CD4-positive, CD25-positive, alpha-beta regulatory T cell (primary cell): ENCODE measurements around the gene RGL1. TPM values are rescaled to one million over a fixed set of nuclear protein-coding genes. Genes with fewer than 3 reads are reported as not detected.

Source experiments
- ATAC-seq, 2 donors: fragments of 150-1000 bp; cut with Tn5 transposase; one replicate each; pipeline ENCODE4 v1.10.0; 2021; ENCODE audit warnings: low read depth in 2 of 2, moderate number of reproducible peaks in 2 of 2, moderate library complexity in 1 of 2
- DNase-seq, 3 donors: peaks; one replicate each; pipeline versions ENCODE4 v3.0.0 to v3.0.0-alpha.2; 2012 to 2022; ENCODE audit warnings: mixed read lengths in 1 of 3
- H3K27ac ChIP-seq: one replicate; pipeline ENCODE4 v1.7.0; 2013; ENCODE audit warnings: mild to moderate bottlenecking, low read length; ENCODE audit not compliant: insufficient read depth, poor library complexity, severe bottlenecking
- H3K27me3 ChIP-seq: one replicate; pipeline ENCODE4 v1.7.0; 2013; ENCODE audit warnings: low read length; ENCODE audit not compliant: control insufficient read depth, insufficient read depth
- H3K36me3 ChIP-seq: one replicate; pipeline ENCODE4 v1.7.0; 2013; ENCODE audit warnings: mild to moderate bottlenecking, low read length, moderate library complexity; ENCODE audit not compliant: control insufficient read depth, insufficient read depth
- H3K4me1 ChIP-seq: 2 replicates; pipeline ENCODE4 v1.7.0; 2013; ENCODE audit warnings: mild to moderate bottlenecking, low read length; ENCODE audit not compliant: insufficient read depth, control insufficient read depth, poor library complexity, severe bottlenecking
- H3K4me3 ChIP-seq: one replicate; pipeline ENCODE4 v1.7.0; 2013; ENCODE audit warnings: low read depth, mild to moderate bottlenecking, low read length, moderate library complexity
- H3K9me3 ChIP-seq, 2 experiments: 1 replicate in 1 of 2; 2 replicates in 1 of 2; pipeline ENCODE4 v1.7.0; 2013; ENCODE audit warnings: low read length in 2 of 2, mild to moderate bottlenecking in 1 of 2, moderate library complexity in 1 of 2; ENCODE audit not compliant: control insufficient read depth in 2 of 2
- H3K27ac Mint-ChIP-seq, 3 donors: one replicate each; pipeline ENCODE4 v1.8.0; 2020 to 2022; ENCODE audit warnings: mild to moderate bottlenecking in 3 of 3, mixed read lengths in 3 of 3, moderate library complexity in 2 of 3
- H3K27me3 Mint-ChIP-seq: one replicate; pipeline ENCODE4 v1.8.0; 2022; ENCODE audit warnings: mild to moderate bottlenecking, mixed read lengths
- H3K36me3 Mint-ChIP-seq: one replicate; pipeline ENCODE4 v1.8.0; 2020; ENCODE audit warnings: mixed read lengths
- H3K4me1 Mint-ChIP-seq, 4 donors: one replicate each; pipeline ENCODE4 v1.8.0; 2020 to 2022; ENCODE audit warnings: mixed read lengths in 4 of 4, mild to moderate bottlenecking in 1 of 4
- H3K4me3 Mint-ChIP-seq, 4 donors: one replicate each; pipeline ENCODE4 v1.8.0; 2020 to 2022; ENCODE audit warnings: mild to moderate bottlenecking in 4 of 4, mixed read lengths in 4 of 4, moderate library complexity in 3 of 4
- H3K9me3 Mint-ChIP-seq, 7 donors: one replicate each; pipeline ENCODE4 v1.8.0; 2020 to 2022; ENCODE audit warnings: mixed read lengths in 7 of 7, mild to moderate bottlenecking in 3 of 7, moderate library complexity in 2 of 7
- polyA plus RNA-seq, 4 donors: library from polyadenylated mRNA; unstranded; fragments of 300-500 nt; fragmentation: Illumina TruSeq; gene quantifications; one replicate each; pipeline ENCODE4 v1.2.3, GENCODE V29; 2021
- total RNA-seq: library from RNA; stranded (reverse); gene quantifications from one replicate; pipeline ENCODE4 v1.2.3, GENCODE V29; 2022

The RGL1 gene
- total and polyA plus RNA-seq, 5 donors from 2014 or later, result 1.4 to 2.8 (median 1.9) TPM

DNA sequence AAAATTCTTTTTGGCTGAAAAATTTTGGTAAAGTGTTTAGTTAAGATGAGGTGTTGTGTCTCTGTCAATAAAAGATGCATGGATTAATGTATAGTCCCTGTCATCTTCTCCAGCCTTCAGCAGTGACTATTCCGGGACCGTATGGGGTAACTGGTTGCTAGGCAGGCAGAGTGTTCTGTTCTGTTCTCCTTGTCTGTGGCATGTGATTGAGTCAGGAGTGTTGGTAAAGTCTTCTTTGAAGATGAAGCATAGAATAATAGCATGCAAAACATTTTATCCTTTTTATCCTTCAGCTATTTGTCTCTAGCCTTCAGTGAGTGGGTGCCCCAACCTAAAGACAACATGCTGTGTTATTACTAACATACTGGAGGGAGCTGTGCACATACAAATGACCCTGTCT is 74.6 kb downstream of the RGL1 start:
- ATAC-seq (no peak), DNase-seq (no peak)
- Mint-ChIP-seq H3K4me3 (no peak overlapping the region), H3K27me3 (no peaks in the 10 kb centered on the region), H3K9me3 (no peaks in the 10 kb centered on the region), H3K27ac (no peak overlapping the region), H3K4me1 (peaks cover 0 to 4% (median under 1%) of the 10 kb centered on the region in 4 donors), H3K36me3 (peaks cover 6% of the 10 kb centered on the region)
- H3K27ac ChIP-seq, result no peak overlapping the region
- H3K36me3 ChIP-seq, result no peaks in the 10 kb centered on the region
- H3K4me3 ChIP-seq, result no peak overlapping the region
- no peaks in the 10 kb centered on the region for H3K9me3 ChIP-seq
- H3K27me3 ChIP-seq, result no peaks in the 10 kb centered on the region
- no peaks in the 10 kb centered on the region for H3K4me1 ChIP-seq

DNA sequence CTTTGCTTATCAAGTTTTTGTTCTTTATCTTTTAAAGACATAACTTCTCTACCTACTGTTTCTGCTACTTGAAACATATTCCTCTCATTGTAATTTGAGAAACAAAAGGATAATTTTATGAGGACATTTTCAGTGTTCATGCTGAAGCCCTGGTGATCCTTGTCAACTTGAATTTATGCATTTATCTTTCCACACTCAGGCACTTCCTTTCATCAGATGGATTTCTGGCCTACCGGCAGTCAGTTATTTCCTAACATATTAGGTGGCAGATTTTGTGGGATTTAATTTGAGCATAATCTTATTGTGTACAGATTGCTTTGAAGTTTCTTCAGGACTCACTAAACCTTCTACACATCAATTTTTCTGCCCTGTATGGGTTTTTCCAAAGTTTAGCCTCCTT is 75.0 kb downstream of the RGL1 start:
- H3K27me3 Mint-ChIP-seq, result no peaks in the 10 kb centered on the region
- no peak overlapping the region for H3K4me3 Mint-ChIP-seq
- H3K4me1 Mint-ChIP-seq, result peaks cover 0 to 3% (median 0%) of the 10 kb centered on the region in 4 donors
- Histone ChIP-seq H3K9me3 (no peaks in the 10 kb centered on the region), H3K36me3 (no peaks in the 10 kb centered on the region), H3K4me1 (no peaks in the 10 kb centered on the region), H3K27ac (no peak overlapping the region), H3K27me3 (no peaks in the 10 kb centered on the region), H3K4me3 (no peak overlapping the region)
- ATAC-seq, result no peak
- DNase-seq, result no peak
- H3K9me3 Mint-ChIP-seq, result no peaks in the 10 kb centered on the region
- H3K36me3 Mint-ChIP-seq, result peaks cover 6% of the 10 kb centered on the region
- H3K27ac Mint-ChIP-seq, result no peak overlapping the region

DNA sequence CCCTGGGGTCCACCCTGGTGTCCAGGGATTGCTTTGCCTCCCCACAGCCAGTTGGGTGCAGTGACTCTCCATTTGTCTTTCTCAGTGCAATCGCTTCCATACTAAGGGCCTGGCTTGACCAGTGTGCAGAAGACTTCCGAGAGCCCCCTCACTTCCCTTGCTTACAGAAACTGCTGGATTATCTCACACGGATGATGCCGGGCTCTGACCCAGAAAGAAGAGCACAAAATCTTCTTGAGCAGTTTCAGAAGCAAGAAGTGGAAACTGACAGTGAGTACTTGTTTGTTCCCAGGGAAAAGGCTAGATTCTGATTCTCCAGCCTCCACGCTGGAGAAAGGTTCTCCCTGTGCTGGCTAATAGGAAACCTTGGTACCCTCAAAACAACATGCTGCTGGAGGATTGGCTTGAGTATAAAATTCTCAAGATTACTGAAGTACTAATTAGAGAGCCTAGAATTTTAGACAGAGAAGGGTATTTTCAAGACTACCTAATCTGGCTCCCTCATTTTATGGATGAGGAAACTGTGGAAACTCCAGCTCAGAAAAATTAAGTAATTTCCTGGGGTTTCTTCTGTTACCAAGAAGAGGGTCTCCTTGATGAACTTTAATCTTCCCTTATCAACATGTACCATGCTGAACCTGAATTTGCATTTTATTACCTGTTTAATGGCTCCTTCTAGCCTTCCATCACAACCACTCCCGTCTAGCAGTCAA is 75.8 kb downstream of the RGL1 start:
- peaks cover 0 to 2% (median 0%) of the 10 kb centered on the region in 7 donors for H3K9me3 Mint-ChIP-seq
- no peaks in the 10 kb centered on the region for H3K4me1 ChIP-seq
- H3K36me3 ChIP-seq, result no peaks in the 10 kb centered on the region
- no peaks in the 10 kb centered on the region for H3K27me3 Mint-ChIP-seq
- H3K27ac ChIP-seq, result no peak overlapping the region
- no peak for ATAC-seq
- H3K4me3 ChIP-seq, result no peak overlapping the region
- H3K9me3 ChIP-seq, result no peaks in the 10 kb centered on the region
- H3K36me3 Mint-ChIP-seq, result peaks cover 6% of the 10 kb centered on the region
- no peak overlapping the region for H3K4me3 Mint-ChIP-seq
- peaks cover 0 to 5% (median 3%) of the 10 kb centered on the region in 4 donors for H3K4me1 Mint-ChIP-seq
- H3K27ac Mint-ChIP-seq, result no peak overlapping the region
- DNase-seq, result no peak
- H3K27me3 ChIP-seq, result no peaks in the 10 kb centered on the region

DNA sequence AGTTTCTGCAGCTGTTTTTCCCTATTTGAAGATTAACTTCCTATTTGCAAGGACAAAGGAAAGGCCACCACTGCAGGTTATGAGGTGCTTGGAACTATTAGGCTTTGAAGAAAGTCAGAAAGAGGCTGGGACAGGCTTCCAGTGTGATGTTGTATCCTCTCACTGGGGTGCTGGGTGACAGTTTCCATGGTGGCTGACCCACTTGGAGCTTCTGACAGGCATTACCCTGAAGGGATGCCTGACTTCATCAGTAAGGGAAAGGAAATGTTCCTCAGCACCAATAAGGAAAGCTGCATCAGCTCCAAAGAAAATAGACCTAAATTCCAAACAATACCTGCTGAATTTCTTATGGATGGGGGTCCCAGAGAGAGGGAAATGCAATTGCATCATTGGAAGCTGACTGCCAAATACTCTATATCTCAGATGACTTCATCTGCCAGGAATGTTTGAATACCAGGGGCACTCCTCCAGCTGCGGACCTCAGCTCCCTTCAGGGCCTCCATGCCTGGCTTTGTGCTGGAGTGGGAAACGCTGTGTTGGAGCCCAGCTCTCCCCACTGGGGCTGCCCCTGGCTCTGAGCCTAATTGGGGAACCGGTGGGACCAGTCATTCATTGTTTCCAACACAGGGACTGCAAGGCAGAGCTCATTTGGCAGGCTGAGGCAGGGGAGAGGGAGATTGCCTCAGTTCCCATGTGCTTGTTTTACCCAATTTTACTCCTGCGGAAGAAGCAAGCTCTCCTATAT is 76.6 kb downstream of the RGL1 start:
- Histone ChIP-seq H3K27ac (no peak overlapping the region), H3K36me3 (no peaks in the 10 kb centered on the region), H3K4me1 (no peaks in the 10 kb centered on the region), H3K4me3 (no peak overlapping the region), H3K27me3 (no peaks in the 10 kb centered on the region), H3K9me3 (no peaks in the 10 kb centered on the region)
- no peak for ATAC-seq
- Mint-ChIP-seq H3K4me1 (peaks cover 0 to 5% (median 3%) of the 10 kb centered on the region in 4 donors), H3K9me3 (peaks cover 0 to 2% (median 0%) of the 10 kb centered on the region in 7 donors), H3K4me3 (no peak overlapping the region), H3K27me3 (no peaks in the 10 kb centered on the region), H3K27ac (no peak overlapping the region), H3K36me3 (peaks cover 3% of the 10 kb centered on the region)
- DNase-seq, result no peak

DNA sequence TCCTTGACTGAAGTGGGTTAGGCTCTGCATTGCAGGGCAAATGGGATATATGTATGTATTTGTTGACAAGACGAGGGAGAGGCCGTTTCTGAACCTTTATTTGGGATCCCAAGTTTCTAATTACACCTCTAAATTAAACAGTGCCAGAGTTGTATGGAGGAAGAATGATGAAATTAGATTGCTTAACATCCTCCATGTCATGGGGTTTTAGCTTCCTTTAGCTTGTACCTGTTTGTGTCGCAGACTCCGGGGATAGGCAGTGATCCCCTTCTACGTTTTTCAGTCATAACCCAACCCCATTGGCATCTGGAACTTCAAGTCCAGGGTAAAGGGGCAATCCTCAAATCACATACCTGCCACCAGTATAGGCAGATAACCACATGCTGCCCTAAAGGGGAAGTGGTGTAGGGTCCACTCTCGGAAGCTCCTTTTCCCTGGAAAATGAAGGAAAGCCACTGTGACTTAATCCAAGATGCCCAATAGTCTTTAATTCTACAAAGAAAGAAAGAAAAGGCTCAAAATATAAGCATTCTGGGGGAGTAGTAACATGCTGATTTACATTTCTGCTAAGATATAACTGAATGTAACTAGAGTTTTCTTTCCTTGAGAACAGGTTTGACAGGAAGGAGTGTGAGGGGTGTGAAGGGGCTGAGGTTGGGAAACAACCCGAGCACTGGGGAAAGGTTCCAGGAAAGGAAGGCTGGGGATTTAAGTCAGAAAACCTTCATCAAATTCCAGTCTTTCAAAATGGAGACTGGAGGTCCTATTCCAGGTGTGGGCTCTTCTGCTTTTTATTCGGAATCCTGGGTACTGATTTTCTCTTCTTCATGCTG is 77.6 kb downstream of the RGL1 start:
- Mint-ChIP-seq H3K9me3 (peaks cover 0 to 2% (median 0%) of the 10 kb centered on the region in 7 donors), H3K27ac (no peak overlapping the region), H3K36me3 (peaks cover 3% of the 10 kb centered on the region), H3K27me3 (no peaks in the 10 kb centered on the region), H3K4me3 (peak overlapping the region in 1 of 4 donors; percentile 9), H3K4me1 (peaks cover 0 to 15% (median 10%) of the 10 kb centered on the region in 4 donors)
- Histone ChIP-seq H3K36me3 (no peaks in the 10 kb centered on the region), H3K4me1 (peaks cover 6% of the 10 kb centered on the region), H3K4me3 (no peak overlapping the region), H3K27ac (no peak overlapping the region), H3K9me3 (no peaks in the 10 kb centered on the region), H3K27me3 (no peaks in the 10 kb centered on the region)
- no peak for ATAC-seq
- no peak for DNase-seq

DNA sequence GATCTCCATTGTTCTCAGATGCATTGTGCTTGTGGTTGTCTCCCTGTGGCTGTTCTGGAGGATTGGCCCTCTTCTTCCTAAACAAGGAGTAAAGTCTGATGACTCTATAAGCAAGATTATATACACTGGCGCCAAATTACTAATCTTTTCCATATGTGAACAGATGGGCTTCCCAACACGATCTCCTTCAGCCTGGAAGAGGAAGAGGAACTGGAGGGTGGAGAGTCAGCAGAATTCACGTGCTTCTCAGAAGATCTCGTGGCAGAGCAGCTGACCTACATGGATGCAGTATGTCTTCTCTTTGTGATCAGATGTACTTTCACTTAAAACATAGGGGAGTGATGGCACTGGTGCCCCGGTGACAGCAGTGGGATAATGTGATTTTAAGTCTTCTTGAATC is 78.7 kb downstream of the RGL1 start:
- H3K36me3 Mint-ChIP-seq, result peaks cover 3% of the 10 kb centered on the region
- Histone ChIP-seq H3K27me3 (no peaks in the 10 kb centered on the region), H3K4me3 (no peak overlapping the region), H3K9me3 (no peaks in the 10 kb centered on the region), H3K36me3 (no peaks in the 10 kb centered on the region), H3K27ac (no peak overlapping the region), H3K4me1 (peaks cover 16% of the 10 kb centered on the region)
- ATAC-seq, result no peak
- H3K4me3 Mint-ChIP-seq, result peak overlapping the region in 1 of 4 donors; percentile 22
- no peak for DNase-seq
- peak overlapping the region in 1 of 3 donors; percentile 24 for H3K27ac Mint-ChIP-seq
- peaks cover 8 to 25% (median 21%) of the 10 kb centered on the region in 4 donors for H3K4me1 Mint-ChIP-seq
- H3K9me3 Mint-ChIP-seq, result peaks cover 0 to 2% (median 0%) of the 10 kb centered on the region in 7 donors
- no peaks in the 10 kb centered on the region for H3K27me3 Mint-ChIP-seq

DNA sequence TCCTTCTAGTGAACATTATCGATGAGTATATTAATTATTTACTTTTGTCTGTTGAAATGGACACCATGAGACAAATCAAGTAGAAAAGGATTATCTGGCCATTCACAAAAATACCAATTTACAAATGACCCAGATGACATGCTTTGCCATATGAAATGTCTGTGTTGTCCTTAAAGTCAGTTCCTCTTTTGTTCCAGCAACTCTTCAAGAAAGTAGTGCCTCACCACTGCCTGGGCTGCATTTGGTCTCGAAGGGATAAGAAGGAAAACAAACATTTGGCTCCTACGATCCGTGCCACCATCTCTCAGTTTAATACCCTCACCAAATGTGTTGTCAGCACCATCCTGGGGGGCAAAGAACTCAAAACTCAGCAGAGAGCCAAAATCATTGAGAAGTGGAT is 79.6 kb downstream of the RGL1 start:
- no peak overlapping the region for H3K4me3 Mint-ChIP-seq
- H3K9me3 ChIP-seq, result no peaks in the 10 kb centered on the region
- ATAC-seq, result no peak
- H3K4me1 Mint-ChIP-seq, result peaks cover 10 to 34% (median 30%) of the 10 kb centered on the region in 4 donors
- no peaks in the 10 kb centered on the region for H3K27me3 ChIP-seq
- peaks cover 3% of the 10 kb centered on the region for H3K36me3 Mint-ChIP-seq
- no peaks in the 10 kb centered on the region for H3K27me3 Mint-ChIP-seq
- peaks cover 26% of the 10 kb centered on the region for H3K4me1 ChIP-seq
- H3K9me3 Mint-ChIP-seq, result peaks cover 0 to 2% (median 0%) of the 10 kb centered on the region in 7 donors
- no peaks in the 10 kb centered on the region for H3K36me3 ChIP-seq
- H3K4me3 ChIP-seq, result no peak overlapping the region
- H3K27ac ChIP-seq, result no peak overlapping the region
- H3K27ac Mint-ChIP-seq, result peak overlapping the region in 1 of 3 donors; percentile 10
- no peak for DNase-seq
